Right lung (tissue), 5 donors: ENCODE data around the gene ANO6. TPM values are rescaled to one million over a fixed set of nuclear protein-coding genes. Genes with fewer than 3 reads are reported as not detected.
A peak's percentile ranks its signal among the peaks of the same experiment; 100 is the strongest.
"Not testable (repeated sequence)": the region's sequence is repeated elsewhere in the genome, so short reads cannot be mapped to it uniquely, and the experiment has no call there.

Source experiments
- DNase-seq, 2 donors: peaks; one replicate each; pipeline ENCODE4 v3.0.0-alpha.2; 2013
- polyA plus RNA-seq, 5 donors: library from polyadenylated mRNA; unstranded; fragments of 120-200 nt; gene quantifications; one replicate each; pipeline versions ENCODE4 v1.2.1 to v1.2.3, GENCODE V29; 2013; ENCODE audit warnings: inconsistent platforms in 1 of 5, low replicate concordance in 1 of 5; ENCODE audit not compliant: insufficient read length in 5 of 5, insufficient read depth in 1 of 5

Gene ANO6
- polyA plus RNA-seq, 5 donors: 41.6 to 73.6 (median 64.2) TPM

- no peak for DNase-seq
Observed at GRCh38 chr12:45303945-45304344, 88.0 kb downstream of the ANO6 start.

DNA sequence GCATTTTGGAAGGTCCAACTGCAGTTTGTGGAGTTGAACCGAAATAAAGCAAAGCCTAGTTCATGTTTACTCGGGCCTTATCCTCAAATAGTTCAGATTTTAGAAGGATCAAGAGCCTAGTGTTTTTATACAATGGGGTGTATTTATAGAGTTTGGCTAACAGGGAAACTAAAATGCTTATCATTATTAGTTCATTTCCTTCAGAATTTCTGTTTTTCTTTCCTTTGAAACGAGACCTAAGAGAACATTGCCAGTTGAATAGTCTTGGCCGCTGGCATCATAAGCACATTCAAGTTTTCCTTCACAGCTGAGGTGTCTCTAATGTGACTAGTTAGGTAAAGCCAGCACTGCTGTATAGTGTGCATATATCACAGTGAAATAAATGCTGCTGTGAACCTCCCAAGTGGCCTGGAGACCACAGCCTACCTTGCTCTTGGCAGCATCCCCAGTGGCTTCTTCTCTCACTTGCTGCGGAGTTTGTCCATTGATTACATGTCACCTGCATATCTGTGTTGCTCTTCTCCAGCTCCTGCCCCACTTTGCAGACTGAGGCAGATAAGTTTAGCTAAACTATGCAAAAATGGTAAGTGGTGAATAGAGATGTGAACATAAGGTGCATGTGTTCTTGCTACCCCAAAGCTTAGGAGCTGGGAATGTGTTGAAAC is 88.8 kb downstream of the ANO6 start:
- no peak for DNase-seq

- DNase-seq: peak; percentile 91 to 94
Observed at GRCh38 chr12:45305907-45306306, 90.0 kb downstream of the ANO6 start.

- DNase-seq: no peak
Observed at GRCh38 chr12:45309836-45310626, 94.1 kb downstream of the ANO6 start.

GRCh38 chr12:45310627-45310968 is 94.7 kb downstream of the ANO6 start:
- DNase-seq: no peak

- no peak for DNase-seq
Observed at GRCh38 chr12:45312012-45312411, 96.1 kb downstream of the ANO6 start.

- no peak for DNase-seq
Observed at GRCh38 chr12:45314770-45315169, 98.9 kb downstream of the ANO6 start.

- DNase-seq: no peak
Observed at GRCh38 chr12:45315462-45315861, 99.6 kb downstream of the ANO6 start.

GRCh38 chr12:45317261-45317660 is 101.4 kb downstream of the ANO6 start:
- not testable (repeated sequence) for DNase-seq

- no peak for DNase-seq
Observed at GRCh38 chr12:45322810-45323209, 106.9 kb downstream of the ANO6 start.

- DNase-seq: no peak
Observed at GRCh38 chr12:45324391-45324790, 108.5 kb downstream of the ANO6 start.

- DNase-seq: no peak
Observed at GRCh38 chr12:45326358-45326975, 110.6 kb downstream of the ANO6 start.

GRCh38 chr12:45327823-45328383 is 112.0 kb downstream of the ANO6 start:
- DNase-seq: no peak

- DNase-seq: no peak
Observed at GRCh38 chr12:45329238-45329637, 113.3 kb downstream of the ANO6 start.

- no peak for DNase-seq
Observed at GRCh38 chr12:45329702-45330101, 113.8 kb downstream of the ANO6 start.

GRCh38 chr12:45331552-45331951 is 115.7 kb downstream of the ANO6 start:
- no peak for DNase-seq

DNA sequence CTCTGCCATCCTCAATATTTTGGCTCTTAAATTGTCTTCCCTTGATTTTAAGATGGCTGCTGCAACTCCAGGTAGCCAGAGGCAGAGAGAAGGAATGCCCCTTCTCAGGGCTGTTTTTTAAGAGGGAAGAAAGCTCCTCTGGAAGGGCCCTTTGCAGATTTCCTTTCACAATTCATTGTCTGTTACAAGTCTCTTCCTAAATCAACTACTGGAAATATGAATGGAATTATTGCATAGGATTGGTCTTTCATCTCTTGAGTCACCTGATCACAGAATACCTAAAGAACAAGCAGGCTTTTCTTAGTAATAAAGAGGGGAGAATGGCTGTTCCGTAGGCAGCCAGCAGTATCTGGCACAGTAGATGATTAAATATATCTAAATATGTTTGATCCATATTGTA is 118.5 kb downstream of the ANO6 start:
- DNase-seq: no peak

GRCh38 chr12:45336331-45336730 is 120.4 kb downstream of the ANO6 start:
- no peak for DNase-seq

DNA sequence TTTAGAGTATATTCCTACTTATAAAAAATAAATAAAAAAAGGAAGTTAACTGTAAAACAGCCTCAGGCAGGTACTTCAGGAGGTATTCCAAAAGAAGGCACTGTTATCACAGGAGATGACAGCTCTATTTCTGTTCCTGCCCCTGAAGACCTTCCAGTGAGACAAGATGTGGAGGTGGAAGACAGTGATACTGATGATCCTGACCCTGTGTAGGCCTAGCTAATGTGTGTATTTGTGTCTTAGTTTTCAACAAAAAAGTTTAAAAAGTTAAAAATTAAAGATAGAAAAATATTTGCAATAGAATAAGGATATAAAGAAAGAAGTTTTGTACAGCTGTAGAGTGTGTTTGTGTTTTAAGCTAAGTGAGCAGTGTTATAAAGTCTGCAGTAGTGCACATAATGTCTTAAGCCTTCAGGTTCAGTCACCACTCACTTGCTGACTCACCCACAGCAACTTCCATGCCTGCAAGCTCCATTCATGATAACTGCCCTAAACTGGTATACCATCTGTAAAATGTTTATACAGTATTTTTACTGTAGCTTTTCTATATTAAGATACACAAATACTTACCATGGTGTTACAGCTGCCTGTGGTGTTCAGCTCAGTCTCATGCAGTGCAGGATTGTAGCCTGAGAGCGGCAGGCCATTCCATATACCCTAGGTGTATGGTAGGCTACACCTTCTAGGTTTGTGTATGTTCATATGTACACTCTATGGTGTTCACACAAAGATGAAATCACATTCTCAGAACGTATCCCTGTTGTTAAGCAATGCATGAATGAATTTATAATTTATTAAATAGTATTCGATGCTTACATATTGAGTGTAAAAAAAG is 121.1 kb downstream of the ANO6 start:
- no peak for DNase-seq

DNA sequence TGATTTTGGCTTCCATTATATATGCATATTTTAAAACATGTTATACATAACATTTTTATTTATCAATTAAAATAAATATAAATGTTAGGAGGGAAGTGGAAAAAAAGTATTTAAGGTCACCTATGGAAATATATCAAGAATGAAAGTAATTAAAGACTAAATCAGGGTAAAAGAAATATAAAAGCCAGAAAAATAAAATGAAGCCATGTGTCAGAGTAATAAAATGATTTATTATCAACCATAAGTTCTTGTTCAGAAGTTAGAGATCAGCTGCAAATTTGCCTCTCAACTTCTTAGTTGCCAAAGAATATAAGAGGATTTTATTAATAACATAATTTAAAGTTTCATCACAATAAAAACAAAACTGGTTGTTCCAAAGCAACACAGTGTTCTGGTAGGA is 121.9 kb downstream of the ANO6 start:
- DNase-seq: no peak

DNA sequence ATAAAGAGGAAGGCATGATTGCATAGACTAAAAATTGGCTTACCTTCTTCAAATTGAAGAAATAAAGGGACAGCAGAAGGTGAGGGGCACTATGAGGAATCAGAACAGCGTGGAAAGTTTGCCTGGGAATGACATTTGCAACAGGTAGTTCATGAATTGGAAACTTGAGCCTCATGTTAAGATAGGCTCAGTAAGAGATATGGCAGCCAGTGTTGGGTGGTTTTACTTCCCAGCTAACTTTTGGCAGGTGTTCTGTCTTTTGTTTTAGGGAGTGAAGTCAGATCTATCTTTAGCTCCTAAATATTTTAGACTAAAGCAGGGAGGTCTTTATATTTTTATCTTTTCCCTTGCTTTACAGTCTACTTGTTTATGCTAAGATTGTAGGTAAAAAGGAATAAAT is 122.4 kb downstream of the ANO6 start:
- DNase-seq: no peak

DNA sequence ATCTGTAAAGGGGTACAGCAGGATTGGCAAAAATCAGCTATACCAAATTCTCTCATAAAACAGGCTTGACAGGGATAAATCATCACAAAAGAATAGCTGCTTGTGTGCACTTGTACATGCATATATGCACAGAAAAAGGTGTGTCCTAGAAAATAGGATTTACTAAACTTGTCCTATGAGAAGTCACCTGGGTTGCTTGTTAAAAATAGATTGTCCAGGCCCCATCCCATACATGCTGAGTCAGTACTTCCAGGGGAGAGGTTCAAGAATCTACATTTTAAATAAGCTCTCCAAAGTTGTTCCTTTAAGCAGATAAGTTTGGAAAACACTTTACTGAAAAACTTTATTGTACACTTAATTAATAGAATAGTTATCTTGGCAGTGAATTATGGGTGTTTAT is 123.1 kb downstream of the ANO6 start:
- DNase-seq: no peak
